GM21447 (cell line): Measurements from ENCODE around the gene KIAA0040.

Experiments used
- ATAC-seq: cut with Tn5 transposase; IDR thresholded peaks from one replicate; pipeline ENCODE4 v1.9.1; 2021; ENCODE audit not compliant: unreplicated experiment

Gene KIAA0040

GRCh38 chr1:175172503-175172902 is 20.1 kb downstream of the KIAA0040 start:
- no peak for ATAC-seq

- ATAC-seq, result no peak
Observed at GRCh38 chr1:175171036-175171913, 21.3 kb downstream of the KIAA0040 start.

- no peak for ATAC-seq
Observed at GRCh38 chr1:175169286-175170018, 23.1 kb downstream of the KIAA0040 start.

GRCh38 chr1:175168782-175169181 is 23.8 kb downstream of the KIAA0040 start:
- ATAC-seq, result no peak

GRCh38 chr1:175167861-175168260 is 24.7 kb downstream of the KIAA0040 start:
- no peak for ATAC-seq

- no peak for ATAC-seq
Observed at GRCh38 chr1:175166746-175167145, 25.8 kb downstream of the KIAA0040 start.

- no peak for ATAC-seq
Observed at GRCh38 chr1:175164751-175165150, 27.8 kb downstream of the KIAA0040 start.

- no peak for ATAC-seq
Observed at GRCh38 chr1:175163702-175164101, 28.9 kb downstream of the KIAA0040 start.

- no peak for ATAC-seq
Observed at GRCh38 chr1:175162955-175163354, 29.6 kb downstream of the KIAA0040 start.

- ATAC-seq, result no peak
Observed at GRCh38 chr1:175158170-175158591, 34.4 kb downstream of the KIAA0040 start.

GRCh38 chr1:175157200-175157599 is 35.4 kb downstream of the KIAA0040 start:
- no peak for ATAC-seq

- no peak for ATAC-seq
Observed at GRCh38 chr1:175155936-175156335, 36.6 kb downstream of the KIAA0040 start.

GRCh38 chr1:175155473-175155856 is 37.1 kb downstream of the KIAA0040 start:
- ATAC-seq, result no peak

- ATAC-seq, result no peak
Observed at GRCh38 chr1:175154629-175155472, 37.7 kb downstream of the KIAA0040 start.

GRCh38 chr1:175152006-175152652 is 40.4 kb downstream of the KIAA0040 start:
- ATAC-seq, result no peak

- ATAC-seq, result no peak
Observed at GRCh38 chr1:175150596-175151319, 41.8 kb downstream of the KIAA0040 start.

GRCh38 chr1:175148068-175148467 is 44.5 kb downstream of the KIAA0040 start:
- no peak for ATAC-seq

- ATAC-seq, result no peak
Observed at GRCh38 chr1:175147569-175147968, 45.0 kb downstream of the KIAA0040 start.

GRCh38 chr1:175146529-175147213 is 45.9 kb downstream of the KIAA0040 start:
- no peak for ATAC-seq
